ENCODE measurements around the gene KLK6. TPM values are rescaled to one million over a fixed set of nuclear protein-coding genes. Genes with fewer than 3 reads are reported as not detected.
"Not testable (repeated sequence)": the region's sequence is repeated elsewhere in the genome, so short reads cannot be mapped to it uniquely, and the experiment has no call there.

KLK6 gene
- total RNA-seq, 1 donor from 2014 or later = 2.5 TPM

- no peak for TF ChIP-seq CTCF (conservative IDR thresholded peaks at IDR 0.05)
- H3K27ac Mint-ChIP-seq (ENCODE audit: unreplicated experiment) = no peak overlapping the region
- peaks cover 20% of the 10 kb centered on the region for H3K4me1 Mint-ChIP-seq
- H3K4me3 Mint-ChIP-seq = no peak overlapping the region
- DNase-seq (ENCODE audit: low read depth, low spot score) = no peak
- peaks cover 32% of the 10 kb centered on the region for H3K27me3 Mint-ChIP-seq (ENCODE audit: low read depth)
- peaks cover 3% of the 10 kb centered on the region for H3K9me3 Mint-ChIP-seq
- no peaks in the 10 kb centered on the region for H3K36me3 Mint-ChIP-seq (ENCODE audit: low read depth)
Measured at GRCh38 chr19:50978772-50979390, 9.5 kb upstream of the KLK6 start.

GRCh38 chr19:50977626-50978025 is 8.2 kb upstream of the KLK6 start:
- Mint-ChIP-seq H3K36me3 (ENCODE audit: low read depth) (no peaks in the 10 kb centered on the region), H3K4me3 (no peak overlapping the region), H3K9me3 (peaks cover 3% of the 10 kb centered on the region), H3K4me1 (peaks cover 20% of the 10 kb centered on the region), H3K27ac (ENCODE audit: unreplicated experiment) (peak overlapping the region; percentile 24), H3K27me3 (ENCODE audit: low read depth) (peaks cover 33% of the 10 kb centered on the region)
- TF ChIP-seq CTCF (conservative IDR thresholded peaks at IDR 0.05) = no peak
- DNase-seq (ENCODE audit: low read depth, low spot score) = no peak

GRCh38 chr19:50975766-50976165 is 6.4 kb upstream of the KLK6 start:
- H3K36me3 Mint-ChIP-seq (ENCODE audit: low read depth) = no peaks in the 10 kb centered on the region
- TF ChIP-seq CTCF (conservative IDR thresholded peaks at IDR 0.05) = no peak
- H3K9me3 Mint-ChIP-seq = peaks cover 3% of the 10 kb centered on the region
- H3K4me1 Mint-ChIP-seq = peaks cover 23% of the 10 kb centered on the region
- peaks cover 21% of the 10 kb centered on the region for H3K27me3 Mint-ChIP-seq (ENCODE audit: low read depth)
- no peak overlapping the region for H3K4me3 Mint-ChIP-seq
- DNase-seq (ENCODE audit: low read depth, low spot score) = no peak
- H3K27ac Mint-ChIP-seq (ENCODE audit: unreplicated experiment) = no peak overlapping the region

- H3K9me3 Mint-ChIP-seq = peaks cover 3% of the 10 kb centered on the region
- H3K36me3 Mint-ChIP-seq (ENCODE audit: low read depth) = no peaks in the 10 kb centered on the region
- TF ChIP-seq CTCF (conservative IDR thresholded peaks at IDR 0.05) = no peak
- H3K27ac Mint-ChIP-seq (ENCODE audit: unreplicated experiment) = no peak overlapping the region
- no peak overlapping the region for H3K4me3 Mint-ChIP-seq
- H3K27me3 Mint-ChIP-seq (ENCODE audit: low read depth) = peaks cover 20% of the 10 kb centered on the region
- peaks cover 30% of the 10 kb centered on the region for H3K4me1 Mint-ChIP-seq
- no peak for DNase-seq (ENCODE audit: low read depth, low spot score)
Measured at GRCh38 chr19:50974702-50975556, 5.5 kb upstream of the KLK6 start.

GRCh38 chr19:50972795-50973376 is 3.5 kb upstream of the KLK6 start:
- H3K36me3 Mint-ChIP-seq (ENCODE audit: low read depth) = no peaks in the 10 kb centered on the region
- H3K27me3 Mint-ChIP-seq (ENCODE audit: low read depth) = peaks cover 20% of the 10 kb centered on the region
- H3K4me3 Mint-ChIP-seq = no peak overlapping the region
- no peak overlapping the region for H3K27ac Mint-ChIP-seq (ENCODE audit: unreplicated experiment)
- H3K4me1 Mint-ChIP-seq = peaks cover 30% of the 10 kb centered on the region
- peaks cover 3% of the 10 kb centered on the region for H3K9me3 Mint-ChIP-seq
- no peak for TF ChIP-seq CTCF (conservative IDR thresholded peaks at IDR 0.05)
- no peak for DNase-seq (ENCODE audit: low read depth, low spot score)

GRCh38 chr19:50969810-50970209 is 419 bp upstream of the KLK6 start:
- peaks cover 18% of the 10 kb centered on the region for H3K27me3 Mint-ChIP-seq (ENCODE audit: low read depth)
- H3K9me3 Mint-ChIP-seq; DNase-seq (ENCODE audit: low read depth, low spot score); H3K36me3 Mint-ChIP-seq (ENCODE audit: low read depth); H3K4me3 Mint-ChIP-seq: not testable (repeated sequence)
- peak overlapping the region; percentile 89 for H3K27ac Mint-ChIP-seq (ENCODE audit: unreplicated experiment)
- H3K4me1 Mint-ChIP-seq = peaks cover 27% of the 10 kb centered on the region
